Bladder microvascular endothelial cell (primary cell): ENCODE measurements around the gene PPP1R26. TPM values are rescaled to one million over a fixed set of nuclear protein-coding genes. Genes with fewer than 3 reads are reported as not detected.

ENCODE experiments used
- total RNA-seq: library from RNA; depleted of rRNA; stranded (reverse); fragments of >200 nt; gene quantifications from 2 replicates; pipeline ENCODE4 v1.2.3, GENCODE V29; 2014

PPP1R26 gene
- 11.5 and 17.8 TPM in 2 replicates for total RNA-seq

GRCh38 chr9:135479469-135480052, at the start of gene PPP1R26:
Gene PPP1R26 (plus strand): TSS chr9:135479782. CDS start chr9:135484511, 4,729 bp downstream.

GRCh38 chr9:135500525-135501260, 21.1 kb downstream of the PPP1R26 start, which contains the start of gene MRPS2:
Gene MRPS2 (plus strand): TSS chr9:135500682. CDS start chr9:135500711, 29 bp downstream.

DNA sequence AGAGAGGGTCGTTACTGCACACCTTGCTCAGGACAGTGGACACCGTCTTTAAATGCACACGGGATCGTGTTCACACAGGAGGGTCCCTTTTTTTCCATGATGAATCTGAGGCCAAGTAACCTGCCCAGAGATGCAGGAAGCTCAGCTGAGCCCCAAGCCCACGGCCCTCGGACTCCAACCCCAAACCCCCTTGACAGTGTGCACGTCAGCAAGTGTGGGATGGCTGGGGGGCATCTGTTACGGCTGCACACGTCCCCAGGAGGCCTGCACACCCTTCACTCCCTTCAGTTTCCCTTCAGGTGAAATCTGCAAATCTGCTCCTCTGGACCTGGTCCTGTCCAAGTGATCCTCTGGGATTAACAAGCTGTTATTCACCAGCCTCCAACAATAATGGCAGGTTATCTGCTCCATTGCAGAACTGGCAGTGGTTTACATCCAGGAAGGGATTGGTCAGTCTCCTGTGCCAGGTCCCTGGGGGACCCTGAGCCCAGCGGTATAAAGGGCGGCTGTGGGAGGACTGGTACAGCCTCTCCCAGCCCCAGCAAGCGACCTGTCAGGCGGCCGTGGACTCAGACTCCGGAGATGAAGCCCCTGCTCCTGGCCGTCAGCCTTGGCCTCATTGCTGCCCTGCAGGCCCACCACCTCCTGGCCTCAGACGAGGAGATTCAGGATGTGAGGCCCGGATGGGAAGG, 41.5 kb downstream of the PPP1R26 start, which contains the start of gene LCN1:
TSS of gene LCN1 (plus strand) at position 525 of the 692 bp plus-strand sequence. CDS start at position 583, 58 bp downstream.

Other genes with a start within 250 kb of the PPP1R26 start
- 10.8 and 15.1 TPM in 2 replicates for gene MRPS2, start 20.9 kb downstream of the PPP1R26 start, total RNA-seq
- gene LCN1, start 41.7 kb downstream of the PPP1R26 start, total RNA-seq = not detected in 2 replicates
- not detected in 2 replicates for gene OBP2A, start 66.3 kb downstream of the PPP1R26 start, total RNA-seq
- not detected in 2 replicates for gene PAEP, start 82.0 kb downstream of the PPP1R26 start, total RNA-seq
- gene GLT6D1, start 159.8 kb downstream of the PPP1R26 start, total RNA-seq = not detected in 2 replicates
- gene LCN9, start 183.5 kb downstream of the PPP1R26 start, total RNA-seq = not detected in 2 replicates
- not detected in 2 replicates for gene SOHLH1, start 219.7 kb downstream of the PPP1R26 start, total RNA-seq
- not detected in 2 replicates for gene KCNT1, start 222.4 kb downstream of the PPP1R26 start, total RNA-seq